Endothelial cell of umbilical vein (primary cell): ENCODE data around the gene CRABP1. TPM values are rescaled to one million over a fixed set of nuclear protein-coding genes. Genes with fewer than 3 reads are reported as not detected.

ENCODE experiments used
- BruUV-seq: library from RNA; stranded (reverse); fragments of 400-500 nt; replicated peaks from 2 replicates; lab custom pipeline; 2021; lab: Mats Ljungman, UMichigan
- CTCF ChIA-PET: fragments of 300-600, 350-600 bp; sonication (Branson Sonifier 250); formaldehyde crosslinking; loops from one replicate; lab custom pipeline; 2021; ENCODE audit warnings: antibody characterized with exemption, inconsistent platforms; lab: Charles Lee
- POLR2A ChIA-PET: fragments of 300-600, 350-600 bp; sonication (Branson Sonifier 250); formaldehyde crosslinking; loops from one replicate; lab custom pipeline; 2021; ENCODE audit warnings: antibody characterized with exemption, inconsistent platforms; lab: Charles Lee
- DNase-seq: peaks from one replicate; pipeline ENCODE4 v3.0.0-alpha.2; 2011; ENCODE audit warnings: low read depth, low spot score
- FAIRE-seq: peaks from 2 replicates; lab custom pipeline; 2011; peaks lifted over from hg19 to GRCh38; lab: Jason Lieb, UNC
- H2AFZ ChIP-seq: 2 replicates; pipeline ENCODE4 v1.6.0; 2012; ENCODE audit warnings: low read depth, low read length, control low read depth, inconsistent platforms
- H3K27ac ChIP-seq: 2 replicates; pipeline ENCODE4 v1.5.1; 2011; ENCODE audit warnings: low read depth, mild to moderate bottlenecking, control low read depth, low read length, moderate library complexity; ENCODE audit not compliant: insufficient read depth
- H3K27me3 ChIP-seq, 2 experiments: 2 replicates each; pipeline versions ENCODE4 v1.6.0 to v1.6.1; 2011; ENCODE audit warnings: low read length in 2 of 2, mixed read lengths in 1 of 2; ENCODE audit not compliant: control insufficient read depth in 2 of 2, insufficient read depth in 2 of 2
- H3K36me3 ChIP-seq, 2 experiments: 2 replicates in 1 of 2; 3 replicates in 1 of 2; pipeline ENCODE4 v1.5.1; 2011; ENCODE audit warnings: low read length in 2 of 2, mild to moderate bottlenecking in 1 of 2, moderate library complexity in 1 of 2; ENCODE audit not compliant: control insufficient read depth in 2 of 2, insufficient read depth in 2 of 2; ENCODE audit errors: extremely low read depth in 1 of 2
- H3K4me1 ChIP-seq: 3 replicates; pipeline ENCODE4 v1.5.1; 2011; ENCODE audit warnings: mild to moderate bottlenecking, low read length; ENCODE audit not compliant: control insufficient read depth, insufficient read depth; ENCODE audit errors: extremely low read depth
- H3K4me2 ChIP-seq: 2 replicates; pipeline ENCODE4 v1.6.1; 2011; ENCODE audit warnings: low read length, control low read depth, mixed read lengths; ENCODE audit not compliant: insufficient read depth
- H3K4me3 ChIP-seq, 3 experiments: fragments of 200-600 bp in 1 of 3; sonication (generic), shearing (Covaris generic) in 1 of 3; replicated peaks in 1 of 3; 2 replicates each; pipeline ENCODE4 v1.5.1; 2011 to 2016; ENCODE audit warnings: control low read depth in 3 of 3, low read length in 3 of 3, mild to moderate bottlenecking in 2 of 3, inconsistent platforms in 1 of 3, low read depth in 1 of 3, moderate library complexity in 1 of 3; ENCODE audit not compliant: insufficient read depth in 1 of 3
- H3K79me2 ChIP-seq: 2 replicates; pipeline ENCODE4 v1.6.0; 2012; ENCODE audit warnings: low read length, inconsistent platforms; ENCODE audit not compliant: control insufficient read depth, insufficient read depth
- H3K9ac ChIP-seq: replicated peaks from 2 replicates; pipeline ENCODE3; 2011; ENCODE audit warnings: low read length, control low read depth; ENCODE audit not compliant: insufficient read depth; ENCODE audit errors: extremely low read depth
- H3K9me1 ChIP-seq: replicated peaks from 3 replicates; pipeline ENCODE4 v1.6.0; 2011; ENCODE audit warnings: mild to moderate bottlenecking, low read length; ENCODE audit not compliant: control insufficient read depth, insufficient read depth; ENCODE audit errors: extremely low read depth
- H3K9me3 ChIP-seq: replicated peaks from 2 replicates; pipeline ENCODE4 v1.5.1; 2012; ENCODE audit warnings: low read length, inconsistent platforms; ENCODE audit not compliant: control insufficient read depth, insufficient read depth
- H4K20me1 ChIP-seq: replicated peaks from 2 replicates; pipeline ENCODE3; 2011; ENCODE audit warnings: mild to moderate bottlenecking, low read length; ENCODE audit not compliant: control insufficient read depth, insufficient read depth; ENCODE audit errors: extremely low read depth
- EZH2 ChIP-seq: IDR thresholded peaks from 2 replicates; pipeline ENCODE4 v1.6.1; 2012; ENCODE audit warnings: borderline replicate concordance, low read depth, mild to moderate bottlenecking, moderate library complexity, low read length, inconsistent platforms; ENCODE audit not compliant: severe bottlenecking
- FOS ChIP-seq: IDR thresholded peaks from 2 replicates; pipeline ENCODE4 v1.6.1; 2011; ENCODE audit warnings: mild to moderate bottlenecking, low read length, moderate library complexity, borderline replicate concordance; ENCODE audit not compliant: insufficient read depth
- JUN ChIP-seq: IDR thresholded peaks from 2 replicates; pipeline ENCODE4 v1.6.1; 2011; ENCODE audit warnings: borderline replicate concordance, low read depth; ENCODE audit not compliant: insufficient read length, insufficient read depth
- POLR2A ChIP-seq: IDR thresholded peaks from 2 replicates; pipeline ENCODE4 v1.6.1; 2012; ENCODE audit warnings: low read depth, mild to moderate bottlenecking, control low read depth, low read length
- POLR2AphosphoS5 ChIP-seq: IDR thresholded peaks from 2 replicates; pipeline ENCODE4 v1.6.1; 2012; ENCODE audit warnings: low read depth, mild to moderate bottlenecking, control low read depth, low read length, moderate library complexity; ENCODE audit not compliant: insufficient read depth
- dilution Hi-C: fragments of 300-500 bp; cut with MboI; formaldehyde crosslinking; loops from one replicate; pipeline ENCODE4 v1.15.0; 2019; ENCODE audit warnings: low sequenced_read_pairs; ENCODE audit not compliant: extremely low pct_ligation_motif_present
- intact Hi-C: fragments of 100-400 bp; cut with micrococcal nuclease; formaldehyde crosslinking; loops from one replicate; pipeline ENCODE4 v1.10.0; 2022
- polyA plus RNA-seq, 4 experiments: library from polyadenylated mRNA; depleted of rRNA in 3 of 4; stranded (reverse) in 3 of 4; unstranded in 1 of 4; fragments of >200 nt; gene quantifications; 2 replicates each; pipeline versions ENCODE4 v1.2.1 to v1.2.3, GENCODE V29; 2011 to 2012; ENCODE audit warnings: missing spikeins in 1 of 4
- total RNA-seq: library from RNA; stranded (reverse); gene quantifications from 2 replicates; pipeline ENCODE4 v1.2.3, GENCODE V29; 2021

CRABP1 gene
- total and polyA plus RNA-seq, 2 donors (not counting 3 experiments of a cell fraction or from before 2014, with no cell fraction given) = 0.11 TPM; not detected in 1

GRCh38 chr15:78327466-78327865, 12.7 kb upstream of the CRABP1 start:
- Histone ChIP-seq H3K79me2 (no peaks in the 10 kb centered on the region), H3K9me3 (no peaks in the 10 kb centered on the region), H3K4me1 (peaks cover 18% of the 10 kb centered on the region), H3K4me3 (no peak overlapping the region), H3K4me2 (no peak overlapping the region), H3K27me3 (no peaks in the 10 kb centered on the region), H2AFZ (no peak overlapping the region), H3K36me3 (no peaks in the 10 kb centered on the region), H4K20me1 (no peaks in the 10 kb centered on the region), H3K9ac (no peak overlapping the region), H3K27ac (no peak overlapping the region), H3K9me1 (no peaks in the 10 kb centered on the region)
- dilution Hi-C loops (no loop called here), intact Hi-C loops (no loop called here)
- no peak for FAIRE-seq
- POLR2A ChIA-PET = no interaction called here
- DNase-seq = no peak
- TF ChIP-seq POLR2A = no peak
- CTCF ChIA-PET = interaction anchor here (0.6 to 1.1 kb wide), 3 partner anchors 10 to 898 kb away, joined by 3 to 5 read pairs (median 3); no protein-coding TSS in a partner anchor
- BruUV-seq = no TSS peak

GRCh38 chr15:78329625-78330024, 10.5 kb upstream of the CRABP1 start:
- no peaks in the 10 kb centered on the region for H3K36me3 ChIP-seq
- H3K4me3 ChIP-seq = no peak overlapping the region
- H3K9ac ChIP-seq = no peak overlapping the region
- no TSS peak for BruUV-seq
- peak overlapping the region; percentile 16 for H3K27ac ChIP-seq
- TF ChIP-seq POLR2AphosphoS5 (no peak), JUN (peak; percentile 29), FOS (no peak), EZH2 (no peak)
- no peaks in the 10 kb centered on the region for H3K9me1 ChIP-seq
- peak overlapping the region; percentile 63 for H2AFZ ChIP-seq
- no peaks in the 10 kb centered on the region for H4K20me1 ChIP-seq
- H3K9me3 ChIP-seq = no peaks in the 10 kb centered on the region
- H3K4me1 ChIP-seq = peaks cover 11% of the 10 kb centered on the region
- H3K27me3 ChIP-seq = peaks cover 0 to 2% of the 10 kb centered on the region in 2 experiments
- ChIA-PET POLR2A (no interaction called here), CTCF (interaction anchor here (0.8 to 1.5 kb wide), 7 partner anchors 8 to 108 kb away, joined by 3 to 5 read pairs (median 3); partner anchors contain the start of genes IREB2 and SKIC8)
- H3K79me2 ChIP-seq = no peaks in the 10 kb centered on the region
- DNase-seq (peak; percentile 60), FAIRE-seq (peak; percentile 85)
- dilution Hi-C loops (no loop called here), intact Hi-C loops (no loop called here)
- peak overlapping the region; percentile 27 for H3K4me2 ChIP-seq
